GM21723 (cell line): ENCODE data around the gene ANKH.

Experiments used
- ATAC-seq: cut with Tn5 transposase; IDR thresholded peaks from one replicate; pipeline ENCODE4 v1.9.1; 2021; ENCODE audit warnings: mild to moderate bottlenecking, moderate library complexity; ENCODE audit not compliant: unreplicated experiment

The ANKH gene

GRCh38 chr5:14741801-14742440 is 129.7 kb downstream of the ANKH start:
- ATAC-seq = no peak

DNA sequence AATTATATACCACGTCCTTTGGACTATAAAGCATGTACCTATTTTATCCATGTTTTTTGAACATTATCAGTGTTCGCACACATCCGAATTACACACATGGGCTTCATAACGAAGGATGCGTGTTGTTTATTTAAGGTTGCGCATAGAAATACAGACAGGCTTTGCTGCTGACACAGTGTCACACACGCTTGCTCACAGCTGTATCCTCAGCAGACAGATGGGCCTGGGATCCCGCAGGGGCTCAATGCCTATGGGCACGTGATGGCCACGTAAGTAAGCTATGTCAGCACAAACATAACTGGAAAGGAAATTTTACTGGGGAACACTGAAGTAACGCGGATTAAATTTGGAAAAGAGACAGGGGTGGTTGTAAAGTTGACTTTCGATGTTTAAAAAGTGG is 130.4 kb downstream of the ANKH start:
- ATAC-seq = no peak

GRCh38 chr5:14739981-14740380 is 131.6 kb downstream of the ANKH start:
- ATAC-seq = no peak

- no peak for ATAC-seq
Measured at GRCh38 chr5:14739538-14739937, 132.0 kb downstream of the ANKH start.

DNA sequence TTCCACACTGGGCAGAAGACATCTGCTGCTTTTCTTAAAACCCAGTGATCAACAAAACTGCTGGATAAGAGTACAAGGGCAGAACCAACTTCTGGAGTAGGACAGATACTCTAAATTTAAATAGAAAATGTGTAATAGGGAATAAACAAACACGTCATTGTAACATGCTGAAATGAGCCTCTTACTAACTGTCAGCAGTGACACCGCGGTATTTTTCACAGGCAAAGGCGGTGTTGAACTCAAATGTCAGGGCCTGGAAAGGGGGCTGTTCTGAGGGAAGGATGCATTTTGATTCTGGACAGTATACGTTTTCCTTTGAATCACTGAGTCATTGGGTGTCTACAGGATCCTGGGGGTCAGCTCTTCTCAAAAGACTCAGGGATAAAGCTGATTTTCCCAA is 133.5 kb downstream of the ANKH start:
- ATAC-seq = no peak

DNA sequence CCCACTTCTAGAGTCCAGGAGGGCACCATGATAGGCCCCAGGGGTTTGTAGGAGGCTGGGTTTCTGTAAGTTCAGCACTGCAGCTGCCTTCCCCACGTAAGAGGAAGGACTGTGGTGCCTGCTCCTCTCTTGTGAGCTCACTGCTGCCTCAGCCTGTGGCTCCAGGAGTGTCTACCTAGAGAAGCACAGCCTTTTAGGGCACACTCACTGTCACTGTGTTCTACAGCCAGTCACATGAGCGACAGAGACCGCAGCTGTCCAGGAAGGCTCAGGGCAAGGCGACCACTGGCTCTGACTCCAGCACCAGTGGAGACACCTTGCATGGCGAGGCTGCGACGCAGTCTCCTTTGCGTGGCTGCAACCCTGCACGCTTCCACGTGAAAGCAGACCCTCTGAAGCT is 134.3 kb downstream of the ANKH start:
- no peak for ATAC-seq

DNA sequence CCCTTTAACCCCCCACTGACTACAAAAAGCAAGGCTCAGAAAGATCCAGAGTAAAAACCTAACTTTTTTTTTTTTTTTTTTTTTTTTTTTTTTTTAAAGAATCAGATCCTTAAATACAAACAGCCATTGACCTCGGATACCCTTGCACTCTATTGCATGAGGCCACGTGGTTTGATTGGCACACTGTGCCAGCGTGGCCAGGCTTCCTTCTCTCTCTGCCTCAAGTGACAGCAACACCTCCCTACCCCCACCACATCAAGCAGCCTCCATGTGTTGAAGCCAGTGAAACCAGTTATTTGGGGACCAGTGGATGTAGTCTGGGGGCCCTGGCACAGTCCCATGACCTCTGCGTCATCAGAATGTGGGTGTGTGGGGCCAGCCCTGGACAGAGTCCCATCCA is 135.6 kb downstream of the ANKH start:
- ATAC-seq = no peak

DNA sequence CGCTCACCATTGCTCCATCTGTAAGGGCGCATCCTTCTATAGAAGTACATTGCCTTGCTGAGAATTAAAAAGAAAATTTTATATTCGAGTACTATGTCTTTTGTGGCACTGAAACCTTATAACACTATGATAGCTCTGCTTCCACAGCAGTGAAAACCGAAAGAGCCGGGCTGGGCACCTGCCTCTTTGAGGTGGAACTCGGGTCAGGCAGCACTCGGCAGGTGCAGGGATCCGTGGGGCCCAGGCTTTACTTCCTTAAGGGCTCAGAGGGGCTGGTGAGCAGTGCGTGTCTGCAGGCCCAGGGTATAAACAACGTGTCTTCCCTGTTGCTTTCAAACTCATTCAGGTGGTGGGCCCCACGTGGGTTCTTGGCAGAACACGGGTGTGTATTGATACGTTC is 137.2 kb downstream of the ANKH start:
- ATAC-seq = no peak

GRCh38 chr5:14733661-14734060 is 137.9 kb downstream of the ANKH start:
- ATAC-seq = no peak

GRCh38 chr5:14732991-14733390 is 138.6 kb downstream of the ANKH start:
- ATAC-seq = no peak

DNA sequence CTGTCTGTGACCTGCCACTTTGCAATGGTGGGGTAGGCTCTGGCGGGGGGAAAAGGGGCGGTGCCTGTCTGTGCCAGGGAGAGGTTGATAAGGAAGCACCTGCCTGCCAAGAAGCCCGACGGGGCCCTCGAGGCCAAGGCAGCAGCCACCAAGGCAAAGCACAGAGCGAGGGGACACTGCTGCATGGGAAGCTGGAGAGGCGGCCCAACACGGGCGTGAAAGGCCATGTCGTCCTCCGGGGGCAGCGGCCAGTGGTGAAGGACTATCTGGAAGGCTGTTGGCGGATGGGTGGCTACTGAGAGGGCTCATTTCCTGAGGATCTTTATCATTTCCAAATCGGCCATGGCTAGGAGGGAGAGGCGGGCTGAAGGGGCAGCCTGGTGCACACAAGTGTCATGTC is 140.7 kb downstream of the ANKH start:
- no peak for ATAC-seq

DNA sequence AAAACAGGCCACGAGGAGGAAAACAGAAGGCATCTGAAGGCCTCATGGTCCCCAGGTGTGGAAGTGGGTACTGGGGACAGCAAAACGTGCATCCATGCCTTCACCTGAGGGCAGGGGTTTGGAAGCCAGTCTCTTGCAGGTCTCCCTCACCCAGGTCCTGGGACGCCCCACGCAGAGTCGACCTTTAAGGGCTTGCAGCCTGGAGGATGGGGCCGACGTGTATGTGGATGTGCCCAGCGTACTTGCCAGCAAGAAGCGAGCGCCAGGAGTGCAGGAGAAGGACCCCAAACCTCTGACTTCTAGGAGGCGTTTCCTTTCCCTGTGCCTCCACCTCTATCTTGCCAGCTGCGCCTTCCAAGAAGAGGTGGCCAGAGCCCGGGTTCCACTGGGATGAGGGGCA is 141.1 kb downstream of the ANKH start:
- no peak for ATAC-seq

DNA sequence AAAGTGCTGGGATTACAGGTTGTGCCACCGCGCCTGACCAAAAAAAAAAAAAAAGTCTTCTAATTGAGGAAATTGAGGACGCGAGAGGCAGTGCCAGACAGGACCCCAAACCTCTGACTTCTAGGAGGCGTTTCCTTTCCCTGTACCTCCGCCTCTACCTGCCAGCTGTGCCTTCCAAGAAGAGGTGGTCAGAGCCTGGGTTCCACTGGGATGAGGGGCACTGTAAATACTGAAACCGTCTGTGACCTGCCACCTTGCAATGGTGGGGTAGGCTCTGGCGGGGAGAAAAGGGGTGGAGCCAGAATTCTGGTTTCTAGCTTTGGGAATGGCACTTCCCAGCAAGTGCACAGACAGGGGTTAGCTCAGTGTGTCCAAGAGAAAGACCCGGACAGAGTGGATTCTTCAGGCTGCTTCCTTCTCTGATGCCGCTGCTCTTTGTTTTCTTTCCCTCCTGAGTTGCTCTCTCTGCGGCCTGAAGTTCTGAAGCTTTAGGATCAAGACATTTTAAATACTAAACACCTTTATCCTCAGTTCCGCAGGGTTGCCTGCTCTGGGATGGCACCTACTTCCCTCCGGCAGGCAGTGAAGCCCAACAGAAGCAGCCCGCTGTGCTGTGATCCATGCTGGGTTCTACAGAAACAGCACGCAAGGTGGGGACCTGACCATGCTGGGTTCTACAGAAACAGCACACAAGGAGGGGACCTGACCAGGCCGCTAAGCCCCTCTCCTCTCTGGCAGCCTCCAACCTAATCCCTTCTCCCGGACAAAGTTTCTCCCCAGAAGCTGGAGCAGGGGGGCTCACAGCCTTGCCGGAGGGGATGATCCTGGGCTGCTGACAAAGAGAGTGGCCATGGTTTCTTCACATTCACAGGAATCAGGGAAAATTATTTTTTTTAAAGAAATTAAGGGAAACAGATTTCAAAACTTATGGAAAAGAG is 141.9 kb downstream of the ANKH start:
- no peak for ATAC-seq

DNA sequence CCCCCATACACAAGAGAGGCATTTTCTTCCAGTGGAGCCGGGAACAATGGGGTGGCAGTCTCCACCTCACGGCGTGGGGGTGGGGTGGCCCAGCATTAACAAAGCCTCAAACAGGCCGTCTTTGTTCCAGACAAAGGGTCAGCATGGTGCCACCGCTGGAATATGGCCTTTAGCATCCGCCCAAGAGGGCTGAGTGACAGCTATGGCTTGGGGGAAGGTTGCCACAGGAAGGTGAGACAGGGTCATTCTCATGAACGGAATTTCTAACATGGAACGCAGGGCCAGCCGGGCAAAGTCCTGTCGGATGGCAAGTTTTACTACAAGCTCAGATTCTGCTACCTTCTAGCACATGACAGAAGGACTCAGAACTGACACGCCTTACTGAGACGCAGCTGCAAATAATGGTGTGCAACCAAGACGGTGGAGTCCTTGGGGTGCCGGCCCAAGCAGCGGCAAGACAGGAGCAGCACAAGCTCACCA is 143.1 kb downstream of the ANKH start:
- ATAC-seq = no peak

DNA sequence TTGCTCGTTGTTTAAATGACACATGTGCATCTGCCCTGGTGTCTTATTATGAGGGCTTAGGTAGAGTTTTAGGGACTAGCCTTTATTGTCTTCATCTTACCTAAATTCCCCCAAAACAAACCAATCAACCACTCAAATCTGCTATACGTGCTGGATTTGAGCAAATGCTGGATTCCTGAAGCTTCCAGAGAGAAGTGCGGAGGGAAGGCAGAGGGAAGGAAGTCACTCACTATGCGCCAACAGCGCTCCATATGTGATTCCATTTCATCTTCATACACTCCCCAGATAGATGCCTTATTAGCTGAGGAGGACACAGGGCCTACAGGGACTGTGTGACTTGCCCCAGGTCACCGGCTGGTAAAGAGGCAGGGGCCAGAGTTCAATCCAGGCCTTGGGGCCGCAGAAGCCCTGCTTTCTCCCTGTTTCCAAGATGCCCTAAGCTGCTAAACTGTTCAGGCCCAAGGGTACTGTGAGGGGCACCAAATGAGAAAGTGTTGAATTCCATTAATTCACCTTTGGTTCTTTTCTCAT is 143.6 kb downstream of the ANKH start:
- ATAC-seq = no peak

DNA sequence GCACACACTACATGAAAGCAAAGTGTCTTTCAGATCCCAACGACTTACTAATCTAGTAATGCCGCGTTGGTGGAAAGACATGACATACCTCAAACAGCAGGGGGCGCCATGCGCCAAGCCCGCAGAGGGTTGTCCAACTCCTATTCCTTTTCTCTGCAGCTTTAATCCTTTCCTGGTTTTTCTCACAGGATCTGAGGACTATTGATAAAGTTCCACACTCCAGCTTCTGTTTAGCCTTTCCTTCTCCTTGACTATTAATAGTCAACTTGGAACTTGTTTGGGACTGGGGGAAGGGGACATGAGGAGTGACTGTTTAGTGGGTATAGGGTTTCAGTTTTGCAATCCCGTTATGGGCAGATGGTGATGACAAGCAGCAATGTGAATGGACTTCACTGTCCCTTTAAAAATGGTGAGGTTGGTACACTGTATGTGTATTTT is 144.1 kb downstream of the ANKH start:
- ATAC-seq = peak; percentile 62

DNA sequence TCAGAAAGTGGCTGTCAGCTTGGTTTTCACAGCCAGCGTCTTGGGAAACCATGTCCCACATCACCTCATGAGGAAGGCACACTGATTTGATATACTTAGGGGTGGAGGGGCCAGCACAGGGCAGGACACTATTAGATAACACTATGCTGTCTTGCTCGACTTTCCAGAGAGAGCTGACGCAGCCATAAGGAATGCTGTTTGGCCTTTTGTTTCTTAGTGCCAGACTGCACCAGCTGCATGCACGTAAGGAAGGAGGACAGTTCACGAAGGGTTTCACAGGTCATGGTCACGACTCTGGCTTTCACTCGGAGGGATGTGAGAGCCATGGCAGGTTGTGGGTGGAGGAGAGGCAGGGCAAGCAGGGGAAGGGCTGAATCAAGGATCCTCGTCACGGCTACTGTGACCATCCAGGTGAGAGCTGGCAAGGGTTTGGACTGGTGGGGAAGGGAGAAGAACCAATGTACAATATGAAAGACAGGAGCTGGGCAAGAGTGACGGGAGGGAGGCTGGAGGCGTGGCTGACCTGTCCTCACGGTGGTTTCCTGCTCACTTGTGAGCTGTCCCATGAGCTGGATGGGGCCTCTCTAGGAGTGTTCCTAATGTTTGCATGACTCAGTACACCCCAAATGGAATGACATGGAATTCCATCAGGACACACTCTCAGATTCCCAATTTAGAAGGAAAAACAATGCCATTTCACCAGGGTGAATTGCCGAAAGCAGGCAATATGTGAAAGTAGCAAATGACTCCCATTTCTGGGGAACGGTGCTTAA is 145.3 kb downstream of the ANKH start:
- ATAC-seq = no peak

DNA sequence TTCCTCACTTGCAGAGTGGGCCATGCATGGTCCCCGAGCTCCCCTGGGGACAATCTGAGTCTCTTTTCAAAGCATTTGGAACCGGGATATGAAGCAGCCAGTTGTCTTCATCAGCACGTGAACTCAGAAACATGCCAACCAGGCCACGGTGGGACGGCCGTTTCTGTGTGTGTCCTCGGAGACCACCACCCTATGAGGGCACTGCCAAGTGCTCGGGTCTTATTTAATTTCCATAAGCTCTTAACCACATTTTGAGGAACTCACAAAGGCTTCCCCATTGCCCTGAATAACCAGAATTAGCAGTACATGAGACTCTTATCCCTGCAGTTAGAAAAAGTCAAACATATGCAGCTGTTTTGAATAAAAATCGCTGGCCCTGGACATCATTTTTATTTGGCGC is 146.9 kb downstream of the ANKH start:
- no peak for ATAC-seq

- ATAC-seq = no peak
Measured at GRCh38 chr5:14723701-14724132, 147.9 kb downstream of the ANKH start.

DNA sequence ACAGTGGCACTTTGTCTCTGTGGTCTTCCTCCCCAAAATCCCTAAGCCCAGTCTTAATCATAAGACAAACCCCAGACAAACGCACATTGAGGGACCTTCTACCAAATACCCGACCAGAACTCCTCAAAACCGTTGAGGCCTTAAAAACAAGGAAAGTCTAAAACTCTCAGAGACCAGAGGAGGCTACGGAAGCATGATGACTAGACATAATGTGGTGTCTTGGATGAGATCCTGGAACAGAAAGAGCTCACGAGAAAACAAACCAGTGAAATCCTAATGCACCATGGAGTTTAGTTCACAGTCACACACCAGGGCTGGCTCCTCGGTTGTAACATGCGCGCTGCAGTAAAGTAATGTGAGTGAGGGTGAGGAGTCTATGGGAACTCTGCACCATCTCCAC is 148.7 kb downstream of the ANKH start:
- ATAC-seq = no peak

DNA sequence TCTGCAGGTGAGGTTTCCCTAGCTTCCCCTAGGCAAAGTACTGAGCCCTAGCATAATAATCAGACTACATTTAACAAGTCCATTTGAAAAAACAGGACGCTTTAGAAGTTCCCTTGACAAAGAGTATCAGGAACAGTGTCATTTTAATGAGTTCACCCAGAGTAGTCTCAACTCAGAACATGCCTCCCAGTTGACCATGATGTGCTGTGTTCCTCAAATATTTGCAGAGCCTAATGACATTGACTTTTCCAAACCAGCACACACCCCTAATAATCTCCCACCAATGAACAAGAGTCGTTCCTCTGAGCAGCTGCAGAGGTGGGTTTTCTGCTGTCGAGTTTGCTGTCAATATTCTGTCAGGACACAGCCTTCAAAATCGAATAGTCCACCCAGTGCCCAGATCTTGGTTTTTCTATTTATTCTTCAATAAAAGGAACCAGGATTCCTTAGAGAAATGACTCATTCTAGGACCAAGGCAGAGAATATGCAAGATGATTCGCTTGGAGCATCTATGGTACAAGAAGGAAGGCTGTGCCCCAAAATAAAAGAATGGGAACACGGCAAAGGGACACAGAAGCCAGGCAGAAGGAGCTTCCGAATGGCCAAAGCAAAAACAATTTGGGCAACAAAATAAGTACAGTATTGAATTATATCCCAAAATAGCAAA is 149.5 kb downstream of the ANKH start:
- ATAC-seq = no peak
